Endothelial cell of umbilical vein (primary cell): ENCODE measurements around the gene PM20D2. TPM values are rescaled to one million over a fixed set of nuclear protein-coding genes. Genes with fewer than 3 reads are reported as not detected.

Experiments
- BruUV-seq: library from RNA; stranded (reverse); fragments of 400-500 nt; replicated peaks from 2 replicates; lab custom pipeline; 2021; lab: Mats Ljungman, UMichigan
- CTCF ChIA-PET: fragments of 300-600, 350-600 bp; sonication (Branson Sonifier 250); formaldehyde crosslinking; loops from one replicate; lab custom pipeline; 2021; ENCODE audit warnings: antibody characterized with exemption, inconsistent platforms; lab: Charles Lee
- POLR2A ChIA-PET: fragments of 300-600, 350-600 bp; sonication (Branson Sonifier 250); formaldehyde crosslinking; loops from one replicate; lab custom pipeline; 2021; ENCODE audit warnings: antibody characterized with exemption, inconsistent platforms; lab: Charles Lee
- DNase-seq: peaks from one replicate; pipeline ENCODE4 v3.0.0-alpha.2; 2011; ENCODE audit warnings: low read depth, low spot score
- FAIRE-seq: peaks from 2 replicates; lab custom pipeline; 2011; peaks lifted over from hg19 to GRCh38; lab: Jason Lieb, UNC
- H2AFZ ChIP-seq: 2 replicates; pipeline ENCODE4 v1.6.0; 2012; ENCODE audit warnings: low read depth, low read length, control low read depth, inconsistent platforms
- H3K27ac ChIP-seq: 2 replicates; pipeline ENCODE4 v1.5.1; 2011; ENCODE audit warnings: low read depth, mild to moderate bottlenecking, control low read depth, low read length, moderate library complexity; ENCODE audit not compliant: insufficient read depth
- H3K27me3 ChIP-seq, 2 experiments: 2 replicates each; pipeline versions ENCODE4 v1.6.0 to v1.6.1; 2011; ENCODE audit warnings: low read length in 2 of 2, mixed read lengths in 1 of 2; ENCODE audit not compliant: control insufficient read depth in 2 of 2, insufficient read depth in 2 of 2
- H3K36me3 ChIP-seq, 2 experiments: 2 replicates in 1 of 2; 3 replicates in 1 of 2; pipeline ENCODE4 v1.5.1; 2011; ENCODE audit warnings: low read length in 2 of 2, mild to moderate bottlenecking in 1 of 2, moderate library complexity in 1 of 2; ENCODE audit not compliant: control insufficient read depth in 2 of 2, insufficient read depth in 2 of 2; ENCODE audit errors: extremely low read depth in 1 of 2
- H3K4me1 ChIP-seq: 3 replicates; pipeline ENCODE4 v1.5.1; 2011; ENCODE audit warnings: mild to moderate bottlenecking, low read length; ENCODE audit not compliant: control insufficient read depth, insufficient read depth; ENCODE audit errors: extremely low read depth
- H3K4me2 ChIP-seq: 2 replicates; pipeline ENCODE4 v1.6.1; 2011; ENCODE audit warnings: low read length, control low read depth, mixed read lengths; ENCODE audit not compliant: insufficient read depth
- H3K4me3 ChIP-seq, 3 experiments: fragments of 200-600 bp in 1 of 3; sonication (generic), shearing (Covaris generic) in 1 of 3; replicated peaks in 1 of 3; 2 replicates each; pipeline ENCODE4 v1.5.1; 2011 to 2016; ENCODE audit warnings: control low read depth in 3 of 3, low read length in 3 of 3, mild to moderate bottlenecking in 2 of 3, inconsistent platforms in 1 of 3, low read depth in 1 of 3, moderate library complexity in 1 of 3; ENCODE audit not compliant: insufficient read depth in 1 of 3
- H3K79me2 ChIP-seq: 2 replicates; pipeline ENCODE4 v1.6.0; 2012; ENCODE audit warnings: low read length, inconsistent platforms; ENCODE audit not compliant: control insufficient read depth, insufficient read depth
- H3K9ac ChIP-seq: replicated peaks from 2 replicates; pipeline ENCODE3; 2011; ENCODE audit warnings: low read length, control low read depth; ENCODE audit not compliant: insufficient read depth; ENCODE audit errors: extremely low read depth
- H3K9me1 ChIP-seq: replicated peaks from 3 replicates; pipeline ENCODE4 v1.6.0; 2011; ENCODE audit warnings: mild to moderate bottlenecking, low read length; ENCODE audit not compliant: control insufficient read depth, insufficient read depth; ENCODE audit errors: extremely low read depth
- H3K9me3 ChIP-seq: replicated peaks from 2 replicates; pipeline ENCODE4 v1.5.1; 2012; ENCODE audit warnings: low read length, inconsistent platforms; ENCODE audit not compliant: control insufficient read depth, insufficient read depth
- H4K20me1 ChIP-seq: replicated peaks from 2 replicates; pipeline ENCODE3; 2011; ENCODE audit warnings: mild to moderate bottlenecking, low read length; ENCODE audit not compliant: control insufficient read depth, insufficient read depth; ENCODE audit errors: extremely low read depth
- EZH2 ChIP-seq: IDR thresholded peaks from 2 replicates; pipeline ENCODE4 v1.6.1; 2012; ENCODE audit warnings: borderline replicate concordance, low read depth, mild to moderate bottlenecking, moderate library complexity, low read length, inconsistent platforms; ENCODE audit not compliant: severe bottlenecking
- FOS ChIP-seq: IDR thresholded peaks from 2 replicates; pipeline ENCODE4 v1.6.1; 2011; ENCODE audit warnings: mild to moderate bottlenecking, low read length, moderate library complexity, borderline replicate concordance; ENCODE audit not compliant: insufficient read depth
- GATA2 ChIP-seq: IDR thresholded peaks from 2 replicates; pipeline ENCODE4 v1.7.0; 2011; ENCODE audit warnings: low read depth, mild to moderate bottlenecking, moderate library complexity, mixed read lengths, low read length; ENCODE audit not compliant: insufficient read length, insufficient read depth
- JUN ChIP-seq: IDR thresholded peaks from 2 replicates; pipeline ENCODE4 v1.6.1; 2011; ENCODE audit warnings: borderline replicate concordance, low read depth; ENCODE audit not compliant: insufficient read length, insufficient read depth
- MYC ChIP-seq: IDR thresholded peaks from one replicate; pipeline ENCODE4 v1.6.1; 2011; ENCODE audit warnings: mild to moderate bottlenecking, low read depth, low read length
- POLR2A ChIP-seq: IDR thresholded peaks from 2 replicates; pipeline ENCODE4 v1.6.1; 2012; ENCODE audit warnings: low read depth, mild to moderate bottlenecking, control low read depth, low read length
- POLR2AphosphoS5 ChIP-seq: IDR thresholded peaks from 2 replicates; pipeline ENCODE4 v1.6.1; 2012; ENCODE audit warnings: low read depth, mild to moderate bottlenecking, control low read depth, low read length, moderate library complexity; ENCODE audit not compliant: insufficient read depth
- dilution Hi-C: fragments of 300-500 bp; cut with MboI; formaldehyde crosslinking; loops from one replicate; pipeline ENCODE4 v1.15.0; 2019; ENCODE audit warnings: low sequenced_read_pairs; ENCODE audit not compliant: extremely low pct_ligation_motif_present
- intact Hi-C: fragments of 100-400 bp; cut with micrococcal nuclease; formaldehyde crosslinking; loops from one replicate; pipeline ENCODE4 v1.10.0; 2022
- polyA plus RNA-seq, 4 experiments: library from polyadenylated mRNA; depleted of rRNA in 3 of 4; stranded (reverse) in 3 of 4; unstranded in 1 of 4; fragments of >200 nt; gene quantifications; 2 replicates each; pipeline versions ENCODE4 v1.2.1 to v1.2.3, GENCODE V29; 2011 to 2012; ENCODE audit warnings: missing spikeins in 1 of 4
- total RNA-seq: library from RNA; stranded (reverse); gene quantifications from 2 replicates; pipeline ENCODE4 v1.2.3, GENCODE V29; 2021
- TF ChIP-seq, protein P1 (sequence below), 2 donors: IDR thresholded peaks; 1 replicate in 1 of 2; 2 replicates in 1 of 2; pipeline ENCODE4 v1.5.1; 2011; ENCODE audit warnings: low read length in 2 of 2, mild to moderate bottlenecking in 2 of 2, moderate library complexity in 2 of 2, control low read depth in 1 of 2, inconsistent platforms in 1 of 2, low read depth in 1 of 2; ENCODE audit not compliant: insufficient read depth in 1 of 2; ENCODE audit errors: extremely low read depth in 1 of 2
- TF ChIP-seq, protein P2 (sequence below): IDR thresholded peaks from 2 replicates; pipeline ENCODE4 v1.6.1; 2011; ENCODE audit not compliant: insufficient read depth, insufficient read length

The PM20D2 gene
- total and polyA plus RNA-seq, 2 donors (not counting 3 experiments of a cell fraction or from before 2014, with no cell fraction given): 3.0 to 10.9 TPM

DNA sequence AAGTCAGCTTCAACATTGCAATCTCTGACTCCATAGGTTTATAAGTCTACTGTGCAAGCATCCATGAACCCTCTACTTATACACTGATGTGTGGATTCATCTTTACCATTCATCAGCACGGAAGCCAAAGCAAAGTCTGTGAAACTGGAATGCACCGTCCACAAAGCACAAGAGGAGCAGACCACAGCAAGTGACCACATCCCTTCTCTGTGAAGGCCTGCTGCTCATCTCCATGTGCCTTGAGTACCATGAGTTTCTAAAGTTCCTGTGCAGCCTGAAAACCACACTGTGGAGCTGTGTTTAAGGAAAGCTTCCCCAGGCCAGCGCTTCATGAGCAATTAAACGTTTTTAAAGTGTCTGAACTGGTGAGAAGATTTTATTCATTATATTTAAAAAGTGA, 51.3 kb downstream of the PM20D2 start:
- Histone ChIP-seq H3K4me1 (no peaks in the 10 kb centered on the region), H4K20me1 (no peaks in the 10 kb centered on the region), H3K27ac (no peak overlapping the region), H2AFZ (no peak overlapping the region), H3K27me3 (no peaks in the 10 kb centered on the region), H3K79me2 (no peaks in the 10 kb centered on the region), H3K9me3 (no peaks in the 10 kb centered on the region), H3K9me1 (no peaks in the 10 kb centered on the region), H3K36me3 (no peaks in the 10 kb centered on the region), H3K4me3 (no peak overlapping the region), H3K4me2 (no peak overlapping the region), H3K9ac (no peak overlapping the region)
- DNase-seq (no peak), FAIRE-seq (no peak)
- TF ChIP-seq POLR2AphosphoS5: no peak
- TF ChIP-seq GATA2: no peak
- no peak for TF ChIP-seq FOS
- no peak for TF ChIP-seq POLR2A
- TF ChIP-seq, protein P1, sequence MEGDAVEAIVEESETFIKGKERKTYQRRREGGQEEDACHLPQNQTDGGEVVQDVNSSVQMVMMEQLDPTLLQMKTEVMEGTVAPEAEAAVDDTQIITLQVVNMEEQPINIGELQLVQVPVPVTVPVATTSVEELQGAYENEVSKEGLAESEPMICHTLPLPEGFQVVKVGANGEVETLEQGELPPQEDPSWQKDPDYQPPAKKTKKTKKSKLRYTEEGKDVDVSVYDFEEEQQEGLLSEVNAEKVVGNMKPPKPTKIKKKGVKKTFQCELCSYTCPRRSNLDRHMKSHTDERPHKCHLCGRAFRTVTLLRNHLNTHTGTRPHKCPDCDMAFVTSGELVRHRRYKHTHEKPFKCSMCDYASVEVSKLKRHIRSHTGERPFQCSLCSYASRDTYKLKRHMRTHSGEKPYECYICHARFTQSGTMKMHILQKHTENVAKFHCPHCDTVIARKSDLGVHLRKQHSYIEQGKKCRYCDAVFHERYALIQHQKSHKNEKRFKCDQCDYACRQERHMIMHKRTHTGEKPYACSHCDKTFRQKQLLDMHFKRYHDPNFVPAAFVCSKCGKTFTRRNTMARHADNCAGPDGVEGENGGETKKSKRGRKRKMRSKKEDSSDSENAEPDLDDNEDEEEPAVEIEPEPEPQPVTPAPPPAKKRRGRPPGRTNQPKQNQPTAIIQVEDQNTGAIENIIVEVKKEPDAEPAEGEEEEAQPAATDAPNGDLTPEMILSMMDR (IDR thresholded peaks at IDR 0.05; ENCODE audit: extremely low read depth in 1 of 2, insufficient read depth in 1 of 2, low read depth in 1 of 2, low read length in 2 of 2): no peak
- TF ChIP-seq EZH2: no peak
- dilution Hi-C loops: no loop called here
- intact Hi-C loops: no loop called here
- CTCF ChIA-PET: no interaction called here
- POLR2A ChIA-PET: no interaction called here
- BruUV-seq: no TSS peak

DNA sequence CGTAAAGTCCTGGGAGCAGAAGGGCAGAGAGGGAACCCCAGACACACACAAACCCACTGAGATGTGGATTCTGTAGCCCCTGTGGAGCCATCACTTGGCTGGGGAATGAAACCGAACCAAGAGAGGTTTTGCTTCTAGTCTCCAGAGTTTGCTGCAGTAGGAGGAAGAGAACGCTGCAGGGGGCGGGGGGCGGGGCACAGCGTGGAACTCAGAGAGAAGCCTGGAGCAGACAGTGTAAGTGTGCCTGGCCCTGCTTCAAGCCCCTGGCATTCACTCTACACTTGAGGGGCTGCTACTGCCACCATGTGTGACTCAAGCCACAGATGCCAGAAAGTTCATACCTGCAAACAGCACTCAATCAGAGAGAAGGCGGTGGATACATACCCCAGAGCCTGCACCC, 52.4 kb downstream of the PM20D2 start:
- dilution Hi-C loops: no loop called here
- H3K27me3 ChIP-seq: no peaks in the 10 kb centered on the region
- BruUV-seq: no TSS peak

More for the DNA sequence above, 52.4 kb downstream of the PM20D2 start:
- Histone ChIP-seq H3K36me3 (no peaks in the 10 kb centered on the region), H3K27ac (no peak overlapping the region), H3K9me3 (no peaks in the 10 kb centered on the region), H3K79me2 (no peaks in the 10 kb centered on the region), H3K9me1 (no peaks in the 10 kb centered on the region), H3K4me3 (no peak overlapping the region), H3K4me2 (no peak overlapping the region), H4K20me1 (no peaks in the 10 kb centered on the region), H3K9ac (no peak overlapping the region), H2AFZ (no peak overlapping the region), H3K4me1 (no peaks in the 10 kb centered on the region)
- intact Hi-C loops: no loop called here
- CTCF ChIA-PET: no interaction called here
- no peak for TF ChIP-seq POLR2A
- no peak for TF ChIP-seq JUN
- TF ChIP-seq EZH2: no peak
- TF ChIP-seq POLR2AphosphoS5: no peak
- no peak for TF ChIP-seq GATA2
- TF ChIP-seq, protein P2, sequence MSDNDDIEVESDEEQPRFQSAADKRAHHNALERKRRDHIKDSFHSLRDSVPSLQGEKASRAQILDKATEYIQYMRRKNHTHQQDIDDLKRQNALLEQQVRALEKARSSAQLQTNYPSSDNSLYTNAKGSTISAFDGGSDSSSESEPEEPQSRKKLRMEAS: no peak
- TF ChIP-seq, protein P1 (IDR thresholded peaks at IDR 0.05; ENCODE audit: extremely low read depth in 1 of 2, insufficient read depth in 1 of 2, low read depth in 1 of 2, low read length in 2 of 2): no peak
- no peak for TF ChIP-seq MYC
- TF ChIP-seq FOS: no peak
- POLR2A ChIA-PET: no interaction called here
- no peak for FAIRE-seq
- DNase-seq: no peak
